ENCODE results near the gene SRSF4. TPM values are rescaled to one million over a fixed set of nuclear protein-coding genes. Genes with fewer than 3 reads are reported as not detected.

SRSF4 gene
- total and polyA plus RNA-seq, 9 of the 15 experiments (the other 6 are each of a cell fraction or from before 2014, with no cell fraction given), result 15.9 to 132 (median 82.0) TPM

DNA sequence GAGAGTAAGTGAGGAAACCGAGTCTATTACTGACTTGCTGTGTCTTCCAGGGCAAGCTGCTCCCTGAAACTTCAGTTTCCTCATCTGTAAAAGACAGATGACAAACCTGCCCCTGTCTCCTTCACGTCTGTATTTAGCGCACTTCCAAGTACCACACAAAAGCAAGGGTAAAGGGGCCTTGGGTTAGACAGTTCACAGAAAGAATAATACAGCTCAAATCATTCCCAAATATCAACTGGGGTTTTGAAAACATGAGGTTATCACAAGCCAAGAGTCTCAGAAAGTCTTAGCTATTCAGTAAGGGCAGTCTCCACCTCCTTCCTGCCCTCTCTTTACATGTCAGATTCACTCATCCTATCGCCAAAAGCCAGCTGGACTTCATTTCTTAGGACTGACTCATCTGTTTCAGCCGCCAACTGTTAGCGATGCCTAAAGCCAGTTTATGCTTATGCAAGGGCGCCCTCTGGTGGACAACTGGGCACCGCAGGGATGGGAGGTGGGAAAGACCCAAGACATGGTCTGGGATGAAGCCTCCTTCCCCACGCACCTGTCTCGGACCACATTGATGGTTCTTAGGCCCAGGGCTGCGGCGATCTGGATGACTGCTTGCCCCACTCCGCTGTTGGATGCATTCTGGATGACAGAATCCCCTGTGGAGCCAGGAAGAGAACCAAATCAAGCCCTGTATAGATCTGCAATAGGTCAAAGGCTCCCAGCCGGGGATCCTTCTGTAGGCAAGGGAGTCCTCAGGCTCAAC is 21.1 kb upstream of the SRSF4 start (continued):
- TF ChIP-seq ZNF584 (CRISPR knock-in tag; IDR thresholded peaks at IDR 0.05; ENCODE audit: low read depth), result peak; percentile 43; the same call in 1 of the 2 replicates
- TF ChIP-seq ATF7 (IDR thresholded peaks at IDR 0.05), result peak; percentile 92
- TF ChIP-seq C11orf30 (IDR thresholded peaks at IDR 0.05; ENCODE audit: low read depth), result peak; percentile 86
- TF ChIP-seq RAD21 (CRISPR knock-in tag; conservative IDR thresholded peaks at IDR 0.05 in 1 of 2, IDR thresholded peaks at IDR 0.05 in 1 of 2), result peak; percentile 99
- TF ChIP-seq HDAC2 (IDR thresholded peaks at IDR 0.05), result peak; percentile 85
- TF ChIP-seq RBM15 (IDR thresholded peaks at IDR 0.05; ENCODE audit: insufficient read depth, low read length), result no peak
- TF ChIP-seq, protein P1, sequence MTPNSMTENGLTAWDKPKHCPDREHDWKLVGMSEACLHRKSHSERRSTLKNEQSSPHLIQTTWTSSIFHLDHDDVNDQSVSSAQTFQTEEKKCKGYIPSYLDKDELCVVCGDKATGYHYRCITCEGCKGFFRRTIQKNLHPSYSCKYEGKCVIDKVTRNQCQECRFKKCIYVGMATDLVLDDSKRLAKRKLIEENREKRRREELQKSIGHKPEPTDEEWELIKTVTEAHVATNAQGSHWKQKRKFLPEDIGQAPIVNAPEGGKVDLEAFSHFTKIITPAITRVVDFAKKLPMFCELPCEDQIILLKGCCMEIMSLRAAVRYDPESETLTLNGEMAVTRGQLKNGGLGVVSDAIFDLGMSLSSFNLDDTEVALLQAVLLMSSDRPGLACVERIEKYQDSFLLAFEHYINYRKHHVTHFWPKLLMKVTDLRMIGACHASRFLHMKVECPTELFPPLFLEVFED (CRISPR knock-in tag; conservative IDR thresholded peaks at IDR 0.05), result 0 out of 2 replicates have a peak, but pooled peaks have one; percentile 62
- TF ChIP-seq RNF2 (IDR thresholded peaks at IDR 0.05), result peak; percentile 75; the same call in 1 of the 2 replicates
- TF ChIP-seq ELK1 (CRISPR knock-in tag; IDR thresholded peaks at IDR 0.05), result no peak
- TF ChIP-seq ZNF24 (IDR thresholded peaks at IDR 0.05), result peak; percentile 83; the same call in 1 of the 2 replicates
- TF ChIP-seq HIVEP1 (CRISPR knock-in tag; IDR thresholded peaks at IDR 0.05), result no peak
- TF ChIP-seq, protein P2, sequence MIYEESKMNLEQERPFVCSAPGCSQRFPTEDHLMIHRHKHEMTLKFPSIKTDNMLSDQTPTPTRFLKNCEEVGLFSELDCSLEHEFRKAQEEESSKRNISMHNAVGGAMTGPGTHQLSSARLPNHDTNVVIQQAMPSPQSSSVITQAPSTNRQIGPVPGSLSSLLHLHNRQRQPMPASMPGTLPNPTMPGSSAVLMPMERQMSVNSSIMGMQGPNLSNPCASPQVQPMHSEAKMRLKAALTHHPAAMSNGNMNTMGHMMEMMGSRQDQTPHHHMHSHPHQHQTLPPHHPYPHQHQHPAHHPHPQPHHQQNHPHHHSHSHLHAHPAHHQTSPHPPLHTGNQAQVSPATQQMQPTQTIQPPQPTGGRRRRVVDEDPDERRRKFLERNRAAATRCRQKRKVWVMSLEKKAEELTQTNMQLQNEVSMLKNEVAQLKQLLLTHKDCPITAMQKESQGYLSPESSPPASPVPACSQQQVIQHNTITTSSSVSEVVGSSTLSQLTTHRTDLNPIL (CRISPR knock-in tag; IDR thresholded peaks at IDR 0.05), result no peak
- 0 out of 2 replicates have a peak, but pooled peaks have one; percentile 61 for TF ChIP-seq ETV5 (CRISPR knock-in tag; IDR thresholded peaks at IDR 0.05; ENCODE audit: low read depth)
- TF ChIP-seq FOXJ2 (tag; IDR thresholded peaks at IDR 0.05), result no peak
- TF ChIP-seq MXI1 (IDR thresholded peaks at IDR 0.05; ENCODE audit: low read depth, low read length), result peak; percentile 37; the same call in 1 of the 2 replicates
- no peak for TF ChIP-seq HOMEZ (CRISPR knock-in tag; IDR thresholded peaks at IDR 0.05)
- no peak for TF ChIP-seq ZNF707 (CRISPR knock-in tag; conservative IDR thresholded peaks at IDR 0.05)
- peak; percentile 90 for TF ChIP-seq ZNF316 (IDR thresholded peaks at IDR 0.05)
- TF ChIP-seq ILF3 (IDR thresholded peaks at IDR 0.05; ENCODE audit: borderline replicate concordance), result no peak
- TF ChIP-seq MAFG (tag; conservative IDR thresholded peaks at IDR 0.05), result peak; percentile 78
- no peak for TF ChIP-seq RFX1 (IDR thresholded peaks at IDR 0.05)
- 0 out of 2 replicates have a peak, but pooled peaks have one; percentile 55 for TF ChIP-seq NR2C2 (CRISPR knock-in tag; IDR thresholded peaks at IDR 0.05)
- TF ChIP-seq NR2C2 (tag; IDR thresholded peaks at IDR 0.05), result peak; percentile 49; the same call in 1 of the 2 replicates

Measured in K562 (cell line).